HG03095 (cell line): ENCODE results near the gene SOX10.
"Not testable (repeated sequence)": the region's sequence is repeated elsewhere in the genome, so short reads cannot be mapped to it uniquely, and the experiment has no call there.

Experiments
- ATAC-seq: cut with Tn5 transposase; IDR thresholded peaks from one replicate; pipeline ENCODE4 v1.9.1; 2021; ENCODE audit warnings: moderate library complexity; ENCODE audit not compliant: unreplicated experiment

SOX10 gene

DNA sequence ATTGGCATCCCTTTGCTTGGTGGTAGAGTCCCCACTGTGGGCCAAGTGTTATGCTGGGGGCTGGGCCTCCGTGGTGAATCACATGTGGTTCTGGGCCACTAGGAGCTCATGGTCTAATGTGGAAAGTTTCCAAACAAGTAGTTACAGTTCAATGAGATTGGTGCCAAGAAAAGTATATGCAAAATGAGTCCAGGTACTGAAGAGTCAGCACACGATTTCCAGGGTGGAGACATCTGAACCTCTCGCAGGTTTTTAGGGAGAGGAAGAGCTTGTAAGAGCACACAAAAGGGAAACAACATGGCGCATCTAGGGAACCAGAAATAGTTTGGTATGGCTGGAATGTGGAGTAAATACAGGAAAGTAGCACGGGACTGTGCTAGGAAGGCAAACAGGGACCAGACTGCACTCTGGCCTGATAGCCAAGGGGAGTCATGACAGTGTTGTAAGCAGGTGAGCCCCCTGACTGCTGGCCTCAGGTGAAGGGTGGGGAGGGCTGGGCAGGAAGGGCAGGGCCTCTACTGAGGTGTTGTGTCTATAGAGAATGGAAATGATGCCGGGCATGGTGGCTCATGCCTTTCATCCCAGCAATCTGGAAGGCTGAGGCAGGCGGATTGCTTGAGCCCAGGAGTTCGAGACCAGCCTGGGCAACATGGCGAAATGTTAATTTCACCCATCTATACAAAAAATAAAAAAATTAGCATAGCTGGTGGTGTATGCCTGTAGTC, 18.3 kb downstream of the SOX10 start:
- no peak for ATAC-seq

DNA sequence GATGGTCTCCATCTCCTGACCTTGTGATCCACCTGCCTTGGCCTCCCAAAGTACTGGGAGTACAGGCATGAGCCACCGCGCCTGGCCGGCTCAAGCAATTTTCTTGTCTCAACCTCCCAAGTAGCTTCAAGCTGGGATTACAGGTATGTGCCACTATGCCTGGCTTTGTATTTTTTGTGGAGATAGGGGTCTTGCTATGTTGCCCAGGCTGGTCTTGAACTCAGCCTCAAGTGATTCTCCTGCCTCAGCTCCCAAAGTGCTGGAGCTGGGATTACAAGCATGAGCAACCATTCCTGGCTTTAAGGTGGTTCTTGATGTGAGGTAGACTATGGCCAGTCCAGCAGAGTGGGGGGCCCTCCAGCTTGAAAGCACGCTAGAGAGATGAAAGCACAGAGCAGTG, 23.3 kb downstream of the SOX10 start:
- no peak for ATAC-seq

GRCh38 chr22:37959231-37959825, 25.0 kb downstream of the SOX10 start:
- no peak for ATAC-seq

- no peak for ATAC-seq
Observed at GRCh38 chr22:37957232-37957631, 27.1 kb downstream of the SOX10 start.

GRCh38 chr22:37955825-37956397, 28.4 kb downstream of the SOX10 start:
- not testable (repeated sequence) for ATAC-seq

DNA sequence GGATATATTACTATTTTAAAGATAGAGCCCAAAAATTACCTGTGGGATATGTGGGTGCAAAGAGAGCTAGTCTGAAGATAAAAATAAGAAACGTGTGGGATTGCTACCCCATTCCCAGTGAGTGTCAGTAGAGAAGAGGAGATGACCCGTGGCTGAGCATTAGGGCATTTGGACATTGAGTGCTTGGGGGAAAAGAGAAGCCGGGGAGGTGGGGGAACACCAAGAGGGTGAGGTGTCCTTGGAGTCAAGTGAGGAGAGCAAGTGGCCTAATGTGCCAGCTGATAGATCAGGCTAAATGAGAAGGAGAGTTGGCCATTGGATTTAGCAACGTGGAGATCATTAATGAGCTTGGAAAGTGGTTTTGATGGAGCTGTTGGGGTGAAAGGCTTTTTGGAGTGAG, 29.7 kb downstream of the SOX10 start:
- no peak for ATAC-seq

- ATAC-seq: peak; percentile 72
Observed at GRCh38 chr22:37953437-37954179, 30.7 kb downstream of the SOX10 start, which contains the start of the genes C22orf23 and POLR2F. Gene C22orf23, minus strand, starts transcription at chr22:37953601. Its CDS starts 452 bp downstream, at chr22:37953149. Gene POLR2F, plus strand, starts transcription at chr22:37953699. Its CDS starts 89 bp downstream, at chr22:37953788.

DNA sequence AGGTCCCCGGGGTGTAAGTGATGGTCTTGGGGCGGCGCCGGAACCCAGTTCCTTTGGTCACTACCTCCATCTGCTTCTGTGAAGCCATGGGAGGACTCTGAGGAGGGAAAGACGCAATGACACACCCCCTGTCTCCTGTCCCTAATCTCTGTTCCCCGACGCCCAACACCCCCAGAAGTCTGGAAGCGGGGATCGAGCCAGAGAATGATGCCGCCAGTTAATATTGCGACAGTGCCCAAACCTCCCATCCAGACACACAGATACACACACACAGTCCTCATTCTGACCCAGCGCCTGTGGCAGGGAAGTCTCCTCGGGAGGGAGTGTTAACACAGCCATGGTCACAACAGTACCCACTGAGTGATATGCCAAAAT, 31.3 kb downstream of the SOX10 start:
- ATAC-seq: peak; percentile 21

GRCh38 chr22:37952629-37953028, 31.7 kb downstream of the SOX10 start:
- not testable (repeated sequence) for ATAC-seq

- ATAC-seq: no peak
Observed at GRCh38 chr22:37951305-37951704, 33.0 kb downstream of the SOX10 start.

DNA sequence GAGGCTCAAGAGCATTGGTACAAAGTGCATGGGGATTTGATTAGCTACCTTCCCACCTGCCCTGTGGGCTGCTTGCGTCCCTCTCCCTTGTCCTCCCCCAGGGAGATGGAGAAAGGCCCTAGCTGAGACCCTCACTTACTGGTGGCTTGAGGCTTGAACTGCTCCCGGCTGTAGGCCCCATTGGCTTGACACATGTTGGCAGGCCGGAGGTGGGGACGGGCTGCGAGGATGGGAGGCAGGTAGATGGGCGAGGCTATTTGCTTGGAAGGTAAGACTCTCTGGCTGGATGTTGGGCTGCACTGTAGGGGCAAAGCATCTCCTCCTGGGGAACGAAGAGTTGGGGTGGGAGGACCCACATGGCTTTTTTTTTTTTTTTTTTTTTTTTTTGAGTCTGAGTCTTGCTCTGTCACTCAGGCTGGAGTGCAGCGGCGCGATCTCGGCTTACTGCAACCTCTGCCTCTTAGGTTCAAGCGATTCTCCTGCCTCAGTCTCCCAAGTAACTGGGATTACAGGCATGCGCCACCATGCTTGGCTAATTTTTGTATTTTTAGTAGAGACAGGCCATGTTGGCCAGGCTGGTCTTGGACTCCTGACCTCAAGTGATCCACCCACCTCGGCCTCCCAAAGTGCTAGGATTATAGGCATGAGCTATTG, 37.1 kb downstream of the SOX10 start:
- not testable (repeated sequence) for ATAC-seq

GRCh38 chr22:37944423-37944822, 39.9 kb downstream of the SOX10 start:
- not testable (repeated sequence) for ATAC-seq

GRCh38 chr22:37943825-37944198, 40.5 kb downstream of the SOX10 start:
- ATAC-seq: no peak

DNA sequence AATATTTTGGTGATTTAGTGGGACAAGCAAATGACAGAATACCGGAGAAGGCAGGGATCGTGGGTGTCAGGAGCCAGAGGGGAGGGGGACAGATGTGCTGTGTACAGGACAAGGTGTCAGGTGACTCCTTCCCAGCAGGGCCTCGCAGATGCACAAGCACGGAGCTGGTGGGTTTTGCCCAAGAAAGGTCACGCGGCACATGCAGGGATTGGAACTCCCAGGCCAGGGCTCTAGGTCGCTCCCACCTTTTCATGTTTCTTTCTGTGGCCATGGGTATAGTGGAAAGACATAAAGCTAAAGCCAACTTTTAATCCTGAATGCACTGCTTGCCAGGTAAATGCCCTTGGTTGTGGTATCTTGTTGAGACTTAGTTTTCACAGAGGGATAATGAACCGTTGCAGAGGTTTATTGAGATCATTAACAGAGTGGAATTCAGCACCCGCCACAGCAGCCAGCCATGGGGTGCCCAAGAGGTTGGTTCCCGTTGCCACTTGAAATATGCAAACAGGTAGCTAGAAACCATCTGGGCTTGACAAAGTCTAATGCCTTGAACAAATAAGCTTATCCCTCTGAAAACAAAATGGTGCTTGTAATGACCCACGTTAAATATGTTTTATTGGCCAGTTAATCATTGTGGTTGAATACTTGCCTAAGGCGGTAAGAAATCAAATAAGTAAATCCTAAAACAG, 41.1 kb downstream of the SOX10 start:
- ATAC-seq: no peak

- no peak for ATAC-seq
Observed at GRCh38 chr22:37942133-37942532, 42.2 kb downstream of the SOX10 start.

DNA sequence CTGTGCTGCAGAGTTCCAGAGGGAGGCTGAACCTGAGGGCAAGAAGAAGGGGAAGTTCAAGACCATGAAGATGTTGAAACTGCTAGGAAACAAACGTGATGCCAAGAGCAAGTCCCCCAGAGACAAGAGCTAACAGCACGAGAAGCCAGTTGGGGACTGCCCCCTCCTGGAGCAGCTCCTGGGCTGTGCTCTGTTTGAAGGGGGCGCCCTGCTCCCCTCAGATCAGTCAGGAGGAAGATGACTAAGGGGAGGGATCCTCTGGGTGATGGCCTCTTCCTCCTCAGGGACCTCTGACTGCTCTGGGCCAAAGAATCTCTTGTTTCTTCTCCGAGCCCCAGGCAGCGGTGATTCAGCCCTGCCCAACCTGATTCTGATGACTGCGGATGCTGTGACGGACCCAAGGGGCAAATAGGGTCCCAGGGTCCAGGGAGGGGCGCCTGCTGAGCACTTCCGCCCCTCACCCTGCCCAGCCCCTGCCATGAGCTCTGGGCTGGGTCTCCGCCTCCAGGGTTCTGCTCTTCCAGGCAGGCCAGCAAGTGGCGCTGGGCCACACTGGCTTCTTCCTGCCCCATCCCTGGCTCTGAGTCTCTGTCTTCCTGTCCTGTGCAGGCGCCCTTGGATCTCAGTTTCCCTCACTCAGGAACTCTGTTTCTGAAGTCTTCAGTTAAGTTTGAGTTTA, 43.5 kb downstream of the SOX10 start:
- ATAC-seq: no peak

DNA sequence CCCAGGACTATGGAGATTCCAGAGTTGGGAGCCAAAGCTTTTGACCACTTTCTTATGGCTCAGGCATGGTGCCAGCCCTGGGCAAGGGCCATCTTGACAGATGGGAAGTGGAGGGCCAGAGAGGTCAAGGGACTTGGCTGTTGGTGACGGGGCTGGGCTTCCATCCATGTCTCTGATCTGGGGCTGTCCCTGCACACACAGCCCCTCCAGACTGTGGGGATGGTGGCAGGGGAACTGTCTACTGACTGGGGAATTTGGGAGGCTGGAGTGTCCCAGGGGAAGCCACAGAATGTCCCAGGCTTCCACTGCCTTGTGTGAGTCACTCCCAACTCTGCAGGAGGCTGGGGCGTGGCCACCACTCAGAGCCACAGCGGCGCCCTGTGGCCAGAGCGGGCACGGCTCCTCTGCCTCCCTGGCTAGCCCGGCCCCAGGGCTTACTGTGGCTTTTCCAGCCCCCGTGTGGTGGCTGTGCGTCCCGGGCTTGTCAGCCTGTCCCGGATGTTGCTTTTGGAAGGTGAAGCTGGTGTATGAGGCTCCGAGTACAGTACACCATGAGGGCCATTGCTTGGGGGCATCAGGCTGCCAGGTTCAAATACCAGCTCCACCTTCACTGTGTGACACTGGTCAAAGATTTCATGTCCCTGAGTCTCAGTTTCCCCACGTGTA, 50.5 kb downstream of the SOX10 start:
- peak; percentile 71 for ATAC-seq

GRCh38 chr22:37932821-37933578, 51.4 kb downstream of the SOX10 start:
- no peak for ATAC-seq

DNA sequence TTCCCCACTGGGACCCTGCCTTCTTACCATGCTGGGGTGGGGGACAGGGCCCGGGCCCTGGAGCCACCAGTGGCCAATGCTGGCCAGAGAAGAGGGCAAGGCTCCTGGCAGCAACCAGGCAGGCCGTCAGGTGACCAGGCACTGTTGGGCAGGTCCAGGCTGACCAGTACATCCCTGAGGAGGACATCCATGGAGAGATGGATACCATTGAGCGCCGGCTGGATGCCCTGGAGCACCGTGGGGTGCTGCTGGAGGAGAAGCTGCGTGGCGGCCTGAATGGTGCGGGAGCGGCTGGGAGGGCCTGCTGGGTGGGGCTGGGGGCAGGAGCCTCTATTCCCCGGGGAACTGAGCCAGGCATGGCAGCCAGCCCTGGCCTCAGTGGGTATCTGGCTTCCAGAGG, 52.0 kb downstream of the SOX10 start:
- no peak for ATAC-seq
